Epithelial cell of prostate (primary cell): ENCODE measurements around the gene FAM81B.

Source experiments
- DNase-seq: peaks from one replicate; pipeline ENCODE4 v3.0.0-alpha.2; 2011; ENCODE audit warnings: low read depth, low spot score
- H3K27ac ChIP-seq: fragments of 450-650 bp; 2 replicates; pipeline ENCODE4 v1.5.1; 2017; ENCODE audit warnings: mild to moderate bottlenecking

FAM81B gene

GRCh38 chr5:95398989-95399388, 7.8 kb downstream of the FAM81B start:
- no peak for DNase-seq
- no peak overlapping the region for H3K27ac ChIP-seq

GRCh38 chr5:95401626-95402025, 10.5 kb downstream of the FAM81B start:
- H3K27ac ChIP-seq: no peak overlapping the region
- DNase-seq: no peak

GRCh38 chr5:95403996-95404395, 12.8 kb downstream of the FAM81B start:
- DNase-seq: no peak
- no peak overlapping the region for H3K27ac ChIP-seq

- DNase-seq: no peak
- H3K27ac ChIP-seq: no peak overlapping the region
Measured at GRCh38 chr5:95406426-95407090, 15.4 kb downstream of the FAM81B start.

GRCh38 chr5:95410279-95410678, 19.1 kb downstream of the FAM81B start:
- H3K27ac ChIP-seq: no peak overlapping the region
- DNase-seq: no peak

GRCh38 chr5:95411474-95411873, 20.3 kb downstream of the FAM81B start:
- DNase-seq: no peak
- H3K27ac ChIP-seq: no peak overlapping the region

- no peak overlapping the region for H3K27ac ChIP-seq
- DNase-seq: no peak
Measured at GRCh38 chr5:95414451-95414850, 23.3 kb downstream of the FAM81B start.

- peak; percentile 34 for DNase-seq
Measured at GRCh38 chr5:95417971-95418370, 26.8 kb downstream of the FAM81B start.

GRCh38 chr5:95422838-95423237, 31.7 kb downstream of the FAM81B start:
- no peak overlapping the region for H3K27ac ChIP-seq
- DNase-seq: no peak

More at GRCh38 chr5:95417971-95418370, 26.8 kb downstream of the FAM81B start:
- H3K27ac ChIP-seq: no peak overlapping the region

GRCh38 chr5:95424016-95424415, 32.9 kb downstream of the FAM81B start:
- no peak overlapping the region for H3K27ac ChIP-seq
- no peak for DNase-seq

GRCh38 chr5:95424526-95424925, 33.4 kb downstream of the FAM81B start:
- DNase-seq: no peak
- no peak overlapping the region for H3K27ac ChIP-seq

GRCh38 chr5:95426227-95426626, 35.1 kb downstream of the FAM81B start:
- no peak for DNase-seq
- no peak overlapping the region for H3K27ac ChIP-seq

GRCh38 chr5:95432779-95433178, 41.6 kb downstream of the FAM81B start:
- H3K27ac ChIP-seq: no peak overlapping the region
- DNase-seq: no peak

GRCh38 chr5:95439801-95440493, 48.8 kb downstream of the FAM81B start:
- no peak overlapping the region for H3K27ac ChIP-seq
- no peak for DNase-seq

GRCh38 chr5:95440825-95441224, 49.7 kb downstream of the FAM81B start:
- no peak for DNase-seq
- no peak overlapping the region for H3K27ac ChIP-seq

- no peak overlapping the region for H3K27ac ChIP-seq
Measured at GRCh38 chr5:95441636-95442035, 50.5 kb downstream of the FAM81B start.

GRCh38 chr5:95445442-95445841, 54.3 kb downstream of the FAM81B start:
- DNase-seq: no peak
- H3K27ac ChIP-seq: peak overlapping the region; percentile 48

More at GRCh38 chr5:95441636-95442035, 50.5 kb downstream of the FAM81B start:
- no peak for DNase-seq

- peak overlapping the region; percentile 48 for H3K27ac ChIP-seq
- peak; percentile 56 for DNase-seq
Measured at GRCh38 chr5:95445995-95446394, 54.8 kb downstream of the FAM81B start.

GRCh38 chr5:95446560-95447221, 55.5 kb downstream of the FAM81B start:
- peak overlapping the region; percentile 48 for H3K27ac ChIP-seq
- DNase-seq: peak; percentile 22

- DNase-seq: no peak
- H3K27ac ChIP-seq: no peak overlapping the region
Measured at GRCh38 chr5:95447961-95448360, 56.8 kb downstream of the FAM81B start.

GRCh38 chr5:95448789-95449188, 57.6 kb downstream of the FAM81B start:
- H3K27ac ChIP-seq: no peak overlapping the region

More at GRCh38 chr5:95448789-95449188, 57.6 kb downstream of the FAM81B start:
- DNase-seq: no peak
